Left ventricle myocardium inferior (tissue), 1 donor: ENCODE measurements around the gene PRR36. TPM values are rescaled to one million over a fixed set of nuclear protein-coding genes. Genes with fewer than 3 reads are reported as not detected.
A peak's percentile ranks its signal among the peaks of the same experiment; 100 is the strongest.
"Not testable (repeated sequence)": the region's sequence is repeated elsewhere in the genome, so short reads cannot be mapped to it uniquely, and the experiment has no call there.

ENCODE experiments used
- DNase-seq: peaks from one replicate; pipeline ENCODE4 v3.0.0-alpha.2; 2020
- H3K27ac ChIP-seq: fragments of 200-600 bp; replicated peaks from 2 replicates; pipeline ENCODE4 v1.8.0; 2021
- H3K27me3 ChIP-seq: fragments of 200-600 bp; 2 replicates; pipeline ENCODE4 v1.8.0; 2021; ENCODE audit warnings: low read depth
- H3K36me3 ChIP-seq: fragments of 200-600 bp; 2 replicates; pipeline ENCODE4 v1.8.0; 2021
- H3K4me1 ChIP-seq: fragments of 200-600 bp; 2 replicates; pipeline ENCODE4 v1.8.0; 2021
- H3K4me3 ChIP-seq: fragments of 200-600 bp; 2 replicates; pipeline ENCODE4 v1.8.0; 2021; ENCODE audit warnings: mild to moderate bottlenecking, moderate library complexity
- H3K9me3 ChIP-seq: fragments of 200-600 bp; replicated peaks from 2 replicates; pipeline ENCODE4 v1.8.0; 2021
- intact Hi-C: fragments of 100-400 bp; cut with micrococcal nuclease; formaldehyde crosslinking; loops from one replicate; pipeline ENCODE4 v1.11.0; 2022
- total RNA-seq: library from RNA; stranded (reverse); fragmentation: NEBNext Ultra II Directional; extraction: Animal tissue kit (Norgen Biotek cat#: 25700); gene quantifications from one replicate; pipeline ENCODE4 v1.2.1, GENCODE V29; 2021
- TF ChIP-seq, protein P1 (sequence below): fragments of 200-600 bp; IDR thresholded peaks from 2 replicates; pipeline ENCODE4 v1.8.0; 2021; ENCODE audit warnings: antibody characterized with exemption, mild to moderate bottlenecking, borderline replicate concordance
- donor health status: DM: no; HTN: yes; CAD: no; lungs with severe emphysema.

The PRR36 gene
- total RNA-seq, 1 donor from 2014 or later = not detected

DNA sequence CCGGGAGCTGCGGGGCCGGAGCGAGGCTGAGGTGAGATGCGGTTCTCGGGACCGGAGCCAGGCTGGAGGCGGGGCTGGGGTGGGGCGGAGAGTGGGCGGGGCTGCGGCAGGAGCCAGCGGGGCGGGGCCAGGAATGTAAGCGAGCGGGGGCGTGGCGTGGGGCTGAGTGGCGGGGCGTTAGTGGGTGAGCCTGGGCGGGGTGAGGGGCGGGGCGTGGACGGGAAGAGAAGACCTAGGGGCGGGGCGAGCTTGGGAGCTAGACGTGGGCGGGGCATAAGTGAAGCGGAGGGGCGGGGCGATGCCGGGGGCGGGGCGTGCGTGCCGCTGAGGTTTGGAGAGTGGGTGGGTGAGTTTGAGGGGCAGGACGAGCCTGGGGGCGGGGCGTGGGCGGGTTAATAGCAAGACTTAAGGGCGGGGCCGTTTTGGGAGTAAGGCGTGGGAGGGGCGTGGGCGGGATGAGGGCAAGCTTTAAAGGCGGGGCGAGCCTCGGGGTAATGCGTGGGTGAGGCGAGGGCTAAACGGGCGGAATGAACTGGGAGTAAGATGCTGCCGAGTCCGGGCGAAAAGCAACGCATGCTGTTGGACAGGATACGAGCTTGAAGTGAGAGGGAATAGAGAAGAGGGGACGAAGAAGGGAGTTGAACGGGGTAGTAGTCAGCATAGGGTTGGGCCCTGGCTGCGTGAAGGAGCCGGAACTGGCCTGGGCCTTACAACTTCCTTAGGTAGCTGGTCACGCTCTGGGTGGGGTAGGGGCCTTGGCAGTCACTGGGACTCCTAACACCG, 46.5 kb upstream of the PRR36 start:
- peaks cover 15% of the 10 kb centered on the region for H3K36me3 ChIP-seq
- TF ChIP-seq, protein P1, sequence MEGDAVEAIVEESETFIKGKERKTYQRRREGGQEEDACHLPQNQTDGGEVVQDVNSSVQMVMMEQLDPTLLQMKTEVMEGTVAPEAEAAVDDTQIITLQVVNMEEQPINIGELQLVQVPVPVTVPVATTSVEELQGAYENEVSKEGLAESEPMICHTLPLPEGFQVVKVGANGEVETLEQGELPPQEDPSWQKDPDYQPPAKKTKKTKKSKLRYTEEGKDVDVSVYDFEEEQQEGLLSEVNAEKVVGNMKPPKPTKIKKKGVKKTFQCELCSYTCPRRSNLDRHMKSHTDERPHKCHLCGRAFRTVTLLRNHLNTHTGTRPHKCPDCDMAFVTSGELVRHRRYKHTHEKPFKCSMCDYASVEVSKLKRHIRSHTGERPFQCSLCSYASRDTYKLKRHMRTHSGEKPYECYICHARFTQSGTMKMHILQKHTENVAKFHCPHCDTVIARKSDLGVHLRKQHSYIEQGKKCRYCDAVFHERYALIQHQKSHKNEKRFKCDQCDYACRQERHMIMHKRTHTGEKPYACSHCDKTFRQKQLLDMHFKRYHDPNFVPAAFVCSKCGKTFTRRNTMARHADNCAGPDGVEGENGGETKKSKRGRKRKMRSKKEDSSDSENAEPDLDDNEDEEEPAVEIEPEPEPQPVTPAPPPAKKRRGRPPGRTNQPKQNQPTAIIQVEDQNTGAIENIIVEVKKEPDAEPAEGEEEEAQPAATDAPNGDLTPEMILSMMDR = no peak
- H3K4me3 ChIP-seq = peak overlapping the region; percentile 81
- no peaks in the 10 kb centered on the region for H3K9me3 ChIP-seq
- H3K27me3 ChIP-seq = peaks cover 38% of the 10 kb centered on the region
- peak; percentile 100 for DNase-seq
- intact Hi-C loops = no loop called here
- H3K27ac ChIP-seq = peak overlapping the region; percentile 94
- H3K4me1 ChIP-seq = peaks cover 75% of the 10 kb centered on the region

DNA sequence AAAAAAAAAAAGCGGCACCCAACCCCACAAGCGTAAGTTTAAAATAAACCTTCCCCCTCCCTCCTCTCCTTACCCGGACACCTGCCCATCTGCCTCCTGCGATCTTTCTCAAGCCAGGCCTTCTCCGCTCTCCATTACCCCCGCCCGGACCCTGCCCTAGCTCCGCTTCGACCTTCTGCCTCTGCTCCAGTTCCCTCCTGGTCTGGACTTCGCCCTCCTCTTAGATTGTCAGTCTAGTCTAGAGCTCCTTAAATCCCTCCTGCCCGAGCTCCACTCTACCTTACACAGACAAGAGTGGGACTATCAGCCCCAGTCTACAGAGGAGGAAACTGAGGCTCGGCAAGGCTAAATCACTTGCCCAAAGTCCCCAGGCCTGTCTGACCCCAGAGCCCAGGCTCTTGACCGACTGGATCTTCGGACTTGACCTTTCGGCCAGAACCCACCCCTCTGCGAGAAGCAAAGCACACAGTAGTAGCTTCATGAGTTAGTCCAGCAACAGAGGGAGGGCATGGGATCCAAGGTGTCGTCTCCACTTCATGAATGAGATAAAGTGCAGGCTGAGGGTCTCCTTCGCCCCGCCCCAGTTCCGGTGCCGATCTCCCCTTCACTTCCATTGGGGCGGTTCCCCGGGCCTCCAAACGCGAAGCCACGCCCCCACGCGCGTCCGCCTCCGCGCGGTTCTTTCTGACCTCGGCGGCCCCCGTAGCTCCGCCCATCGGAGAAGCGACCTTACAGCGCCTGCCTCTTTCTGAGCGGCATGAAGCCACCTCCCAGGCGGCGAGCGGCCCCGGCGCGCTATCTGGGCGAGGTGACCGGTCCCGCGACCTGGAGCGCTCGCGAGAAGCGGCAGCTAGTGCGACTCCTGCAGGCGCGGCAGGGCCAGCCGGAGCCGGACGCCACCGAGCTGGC, 45.7 kb upstream of the PRR36 start, which contains the start of gene SNAPC2:
TSS of gene SNAPC2 (plus strand) at position 729 of the 909 bp plus-strand sequence. CDS start at position 758, 29 bp downstream.
- peak within 1 kb of the TSS; percentile 94 for H3K27ac ChIP-seq
- H3K4me1 ChIP-seq = peaks cover 69% of the 10 kb centered on the region
- intact Hi-C loops = no loop called here
- TF ChIP-seq, protein P1 = no peak
- peaks cover 15% of the 10 kb centered on the region for H3K36me3 ChIP-seq
- DNase-seq = peak; percentile 98
- H3K9me3 ChIP-seq = no peaks in the 10 kb centered on the region
- H3K4me3 ChIP-seq = peak within 1 kb of the TSS; percentile 81
- peaks cover 47% of the 10 kb centered on the region for H3K27me3 ChIP-seq

DNA sequence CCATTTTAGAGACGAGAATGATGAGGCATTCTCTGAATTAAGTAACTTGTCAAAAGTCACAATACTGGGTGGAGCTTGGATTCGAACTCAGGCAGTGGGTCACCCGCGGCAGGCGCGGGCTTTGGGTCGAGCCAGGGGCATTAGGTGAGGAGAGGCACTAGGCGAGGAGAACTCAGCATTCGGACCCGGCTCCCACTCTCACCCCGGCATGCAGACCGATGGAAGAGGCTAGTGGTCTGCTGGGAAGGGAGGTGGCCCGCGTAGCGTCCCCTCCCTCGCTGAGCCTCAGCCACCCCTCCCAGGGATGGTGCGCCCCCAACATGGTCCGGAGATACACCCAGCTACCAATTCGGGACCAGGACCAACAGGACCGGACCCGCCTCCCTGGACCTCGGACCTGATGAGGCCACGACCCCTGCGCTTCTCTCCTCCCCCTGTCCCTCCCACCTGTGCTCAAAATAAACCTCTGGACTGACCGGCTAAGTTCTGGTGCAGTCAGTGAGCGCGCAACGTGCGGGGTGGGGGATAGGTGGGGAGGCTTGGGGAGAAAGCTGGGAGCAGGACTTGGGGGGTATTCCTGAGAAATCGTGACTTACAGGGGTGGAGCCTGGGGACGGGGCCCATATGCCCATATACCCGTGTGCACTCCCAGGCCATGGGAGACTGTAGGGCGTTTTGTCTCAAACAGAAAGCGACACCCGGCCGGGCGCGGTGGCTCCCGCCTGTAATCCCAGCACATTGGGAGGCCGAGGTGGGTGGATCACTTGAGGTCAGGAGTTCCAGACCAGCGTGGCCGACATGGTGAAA, 44.6 kb upstream of the PRR36 start:
- peaks cover 55% of the 10 kb centered on the region for H3K27me3 ChIP-seq
- DNase-seq = no peak

DNA sequence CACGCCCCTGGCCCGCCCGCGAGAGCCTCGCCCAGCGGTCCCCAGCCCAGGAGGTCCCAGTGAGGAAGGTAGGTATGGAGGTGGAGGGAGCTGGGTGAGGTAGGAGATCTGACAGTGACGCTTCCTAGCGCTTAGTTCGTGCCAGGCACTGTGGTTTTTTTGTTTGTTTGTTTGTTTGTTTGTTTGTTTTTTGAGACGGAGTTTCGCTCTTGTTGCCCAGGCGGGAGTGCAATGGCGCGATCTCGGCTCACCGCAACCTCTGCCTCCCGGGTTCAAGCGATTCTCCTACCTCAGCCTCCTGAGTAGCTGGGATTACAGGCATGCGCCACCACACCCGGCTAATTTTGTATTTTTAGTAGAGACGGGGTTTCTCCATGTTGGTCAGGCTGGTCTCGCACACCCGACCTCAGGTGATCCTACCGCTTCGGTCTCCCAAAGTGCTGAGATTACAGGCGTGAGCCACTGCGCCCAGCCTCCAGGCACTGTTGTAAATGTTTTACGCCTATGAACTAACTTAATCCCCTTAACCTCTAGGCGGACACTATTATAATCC, 43.9 kb upstream of the PRR36 start:
- H3K9me3 ChIP-seq, DNase-seq, intact Hi-C loops: not testable (repeated sequence)
- H3K4me1 ChIP-seq = peaks cover 68% of the 10 kb centered on the region
- peaks cover 21% of the 10 kb centered on the region for H3K36me3 ChIP-seq
- H3K27ac ChIP-seq = peak overlapping the region; percentile 83
- peak overlapping the region; percentile 63 for H3K4me3 ChIP-seq
- H3K27me3 ChIP-seq = peaks cover 55% of the 10 kb centered on the region

More for the DNA sequence above, 44.6 kb upstream of the PRR36 start:
- Histone ChIP-seq H3K4me1 (peaks cover 68% of the 10 kb centered on the region), H3K9me3 (no peaks in the 10 kb centered on the region), H3K4me3 (peak overlapping the region; percentile 81), H3K27ac (peak overlapping the region; percentile 94), H3K36me3 (peaks cover 15% of the 10 kb centered on the region)
- TF ChIP-seq, protein P1 = no peak
- intact Hi-C loops = no loop called here

DNA sequence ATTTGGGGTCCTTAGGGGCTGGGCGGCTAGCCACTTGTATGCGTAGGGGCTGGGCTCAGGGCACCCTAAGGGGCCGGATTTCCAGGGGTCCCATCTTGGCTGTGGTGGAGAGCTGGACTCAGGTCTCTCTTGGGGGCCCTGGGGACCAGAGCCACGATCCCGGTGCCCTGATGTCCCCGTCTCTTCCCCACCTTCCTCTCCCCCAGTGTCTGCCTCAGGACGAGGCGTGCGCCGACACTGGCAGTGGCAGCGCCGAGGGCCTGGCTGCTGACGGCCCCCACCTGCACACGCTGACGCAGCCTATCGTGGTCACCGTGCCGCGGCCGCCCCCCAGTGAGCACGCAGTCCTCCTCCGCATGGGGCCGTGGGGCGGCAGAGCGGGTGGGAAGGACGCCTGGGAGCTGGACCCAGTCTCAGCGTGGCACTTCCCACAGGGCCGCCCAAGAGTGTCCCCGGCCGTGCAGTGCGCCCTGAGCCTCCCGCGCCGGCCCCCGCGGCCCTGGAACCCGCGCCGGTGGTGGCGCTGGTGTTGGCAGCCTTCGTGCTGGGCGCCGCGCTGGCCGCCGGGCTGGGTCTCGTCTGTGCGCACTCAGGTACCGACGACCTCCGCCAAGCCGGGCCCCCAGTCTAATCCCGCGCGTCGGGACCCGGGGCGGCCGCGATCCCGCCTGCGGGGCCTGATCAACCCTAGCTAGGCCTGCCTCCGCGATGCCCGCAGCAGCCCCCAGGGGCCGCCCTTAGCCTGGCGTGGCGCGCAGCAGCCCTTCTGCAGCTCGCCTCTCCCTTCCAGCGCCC, 43.3 kb upstream of the PRR36 start:
- Histone ChIP-seq H3K27ac (peak overlapping the region; percentile 83), H3K27me3 (peaks cover 55% of the 10 kb centered on the region), H3K4me3 (peak overlapping the region; percentile 63), H3K9me3 (no peaks in the 10 kb centered on the region), H3K4me1 (peaks cover 65% of the 10 kb centered on the region), H3K36me3 (peaks cover 21% of the 10 kb centered on the region)
- intact Hi-C loops = no loop called here
- no peak for DNase-seq
- TF ChIP-seq, protein P1 = peak; percentile 61
